Dendritic cell treated with granulocyte-macrophage colony-stimulating factor and Interleukin-4, amounts not matched to agents 40 ng/mL and 50 ng/mL, for 4 days (primary cell): Measurements from ENCODE around the gene ARHGAP18.

ENCODE experiments used
- H3K27ac Mint-ChIP-seq: one replicate; pipeline ENCODE4 v1.8.0; 2022; ENCODE audit warnings: mild to moderate bottlenecking, mixed read lengths
- H3K27me3 Mint-ChIP-seq: one replicate; pipeline ENCODE4 v1.8.0; 2022; ENCODE audit warnings: mild to moderate bottlenecking, mixed read lengths
- H3K36me3 Mint-ChIP-seq: one replicate; pipeline ENCODE4 v1.8.0; 2022; ENCODE audit warnings: low read depth, mixed read lengths
- H3K4me1 Mint-ChIP-seq: one replicate; pipeline ENCODE4 v1.8.0; 2022; ENCODE audit warnings: low read depth, mixed read lengths
- H3K4me3 Mint-ChIP-seq: one replicate; pipeline ENCODE4 v1.8.0; 2022; ENCODE audit warnings: mild to moderate bottlenecking, moderate library complexity, mixed read lengths
- H3K9me3 Mint-ChIP-seq: one replicate; pipeline ENCODE4 v1.8.0; 2022; ENCODE audit warnings: mixed read lengths
- intact Hi-C: fragments of 100-400 bp; cut with micrococcal nuclease; formaldehyde crosslinking; loops from one replicate; pipeline ENCODE4 v1.15.0; 2022

The ARHGAP18 gene

GRCh38 chr6:129740013-129740412 lies 30.0 kb upstream of the ARHGAP18 start:
- Mint-ChIP-seq H3K27ac (no peak overlapping the region), H3K9me3 (no peaks in the 10 kb centered on the region), H3K4me1 (no peaks in the 10 kb centered on the region), H3K4me3 (no peak overlapping the region), H3K27me3 (peaks cover 1% of the 10 kb centered on the region), H3K36me3 (no peaks in the 10 kb centered on the region)
- intact Hi-C loops: no loop called here

GRCh38 chr6:129736105-129736504 lies 26.1 kb upstream of the ARHGAP18 start:
- no peaks in the 10 kb centered on the region for H3K4me1 Mint-ChIP-seq
- no peaks in the 10 kb centered on the region for H3K9me3 Mint-ChIP-seq
- H3K27ac Mint-ChIP-seq: no peak overlapping the region
- no peaks in the 10 kb centered on the region for H3K36me3 Mint-ChIP-seq
- intact Hi-C loops: no loop called here
- peaks cover 1% of the 10 kb centered on the region for H3K27me3 Mint-ChIP-seq
- no peak overlapping the region for H3K4me3 Mint-ChIP-seq

- Mint-ChIP-seq H3K9me3 (no peaks in the 10 kb centered on the region), H3K27ac (no peak overlapping the region), H3K36me3 (no peaks in the 10 kb centered on the region), H3K27me3 (no peaks in the 10 kb centered on the region), H3K4me1 (peaks cover 6% of the 10 kb centered on the region), H3K4me3 (no peak overlapping the region)
- intact Hi-C loops: no loop called here
Measured at GRCh38 chr6:129733290-129733689, 23.3 kb upstream of the ARHGAP18 start.

- no peaks in the 10 kb centered on the region for H3K36me3 Mint-ChIP-seq
- H3K27me3 Mint-ChIP-seq: no peaks in the 10 kb centered on the region
- H3K9me3 Mint-ChIP-seq: no peaks in the 10 kb centered on the region
- no peak overlapping the region for H3K4me3 Mint-ChIP-seq
- intact Hi-C loops: no loop called here
- H3K4me1 Mint-ChIP-seq: peaks cover 6% of the 10 kb centered on the region
- H3K27ac Mint-ChIP-seq: no peak overlapping the region
Measured at GRCh38 chr6:129732542-129732941, 22.6 kb upstream of the ARHGAP18 start.

- intact Hi-C loops: no loop called here
- Mint-ChIP-seq H3K4me1 (peaks cover 6% of the 10 kb centered on the region), H3K4me3 (no peak overlapping the region), H3K27ac (no peak overlapping the region), H3K9me3 (no peaks in the 10 kb centered on the region), H3K36me3 (no peaks in the 10 kb centered on the region), H3K27me3 (no peaks in the 10 kb centered on the region)
Measured at GRCh38 chr6:129732034-129732433, 22.1 kb upstream of the ARHGAP18 start.

- H3K4me3 Mint-ChIP-seq: no peak overlapping the region
Measured at GRCh38 chr6:129731428-129731827, 21.5 kb upstream of the ARHGAP18 start.

GRCh38 chr6:129730477-129731165 lies 20.6 kb upstream of the ARHGAP18 start:
- H3K9me3 Mint-ChIP-seq: no peaks in the 10 kb centered on the region
- no peaks in the 10 kb centered on the region for H3K36me3 Mint-ChIP-seq
- peaks cover 13% of the 10 kb centered on the region for H3K4me1 Mint-ChIP-seq
- H3K27ac Mint-ChIP-seq: peak overlapping the region; percentile 50
- no peak overlapping the region for H3K4me3 Mint-ChIP-seq
- no peaks in the 10 kb centered on the region for H3K27me3 Mint-ChIP-seq
- intact Hi-C loops: no loop called here

More at GRCh38 chr6:129731428-129731827, 21.5 kb upstream of the ARHGAP18 start:
- intact Hi-C loops: no loop called here
- H3K9me3 Mint-ChIP-seq: no peaks in the 10 kb centered on the region
- peaks cover 6% of the 10 kb centered on the region for H3K4me1 Mint-ChIP-seq
- H3K36me3 Mint-ChIP-seq: no peaks in the 10 kb centered on the region
- H3K27me3 Mint-ChIP-seq: no peaks in the 10 kb centered on the region
- H3K27ac Mint-ChIP-seq: peak overlapping the region; percentile 50

- H3K9me3 Mint-ChIP-seq: no peaks in the 10 kb centered on the region
- no peak overlapping the region for H3K4me3 Mint-ChIP-seq
- intact Hi-C loops: no loop called here
- no peaks in the 10 kb centered on the region for H3K27me3 Mint-ChIP-seq
- no peak overlapping the region for H3K27ac Mint-ChIP-seq
- peaks cover 13% of the 10 kb centered on the region for H3K4me1 Mint-ChIP-seq
- no peaks in the 10 kb centered on the region for H3K36me3 Mint-ChIP-seq
Measured at GRCh38 chr6:129726650-129727049, 16.7 kb upstream of the ARHGAP18 start.

- intact Hi-C loops: no loop called here
- Mint-ChIP-seq H3K27me3 (no peaks in the 10 kb centered on the region), H3K4me1 (peaks cover 13% of the 10 kb centered on the region), H3K27ac (no peak overlapping the region), H3K36me3 (no peaks in the 10 kb centered on the region), H3K4me3 (no peak overlapping the region), H3K9me3 (no peaks in the 10 kb centered on the region)
Measured at GRCh38 chr6:129725341-129725740, 15.4 kb upstream of the ARHGAP18 start.

- H3K36me3 Mint-ChIP-seq: no peaks in the 10 kb centered on the region
- H3K4me1 Mint-ChIP-seq: no peaks in the 10 kb centered on the region
- no peaks in the 10 kb centered on the region for H3K27me3 Mint-ChIP-seq
- no peak overlapping the region for H3K4me3 Mint-ChIP-seq
- H3K9me3 Mint-ChIP-seq: no peaks in the 10 kb centered on the region
- intact Hi-C loops: no loop called here
- H3K27ac Mint-ChIP-seq: no peak overlapping the region
Measured at GRCh38 chr6:129719692-129720091, 9.7 kb upstream of the ARHGAP18 start.

- Mint-ChIP-seq H3K36me3 (no peaks in the 10 kb centered on the region), H3K9me3 (no peaks in the 10 kb centered on the region), H3K27me3 (no peaks in the 10 kb centered on the region), H3K27ac (no peak overlapping the region), H3K4me1 (peaks cover under 1% of the 10 kb centered on the region), H3K4me3 (no peak overlapping the region)
- intact Hi-C loops: no loop called here
Measured at GRCh38 chr6:129717277-129717676, 7.3 kb upstream of the ARHGAP18 start.

- no peaks in the 10 kb centered on the region for H3K9me3 Mint-ChIP-seq
- peaks cover 13% of the 10 kb centered on the region for H3K36me3 Mint-ChIP-seq
- no peak overlapping the region for H3K4me3 Mint-ChIP-seq
- peaks cover 22% of the 10 kb centered on the region for H3K4me1 Mint-ChIP-seq
- no peak overlapping the region for H3K27ac Mint-ChIP-seq
- no peaks in the 10 kb centered on the region for H3K27me3 Mint-ChIP-seq
- intact Hi-C loops: no loop called here
Measured at GRCh38 chr6:129713806-129714333, 3.9 kb upstream of the ARHGAP18 start.

GRCh38 chr6:129711271-129711631 lies 1.3 kb upstream of the ARHGAP18 start:
- Mint-ChIP-seq H3K27me3 (no peaks in the 10 kb centered on the region), H3K9me3 (no peaks in the 10 kb centered on the region), H3K4me3 (no peak overlapping the region), H3K36me3 (peaks cover 37% of the 10 kb centered on the region), H3K27ac (peak overlapping the region; percentile 35), H3K4me1 (peaks cover 29% of the 10 kb centered on the region)
- intact Hi-C loops: no loop called here

GRCh38 chr6:129710450-129711270 lies 683 bp upstream of the ARHGAP18 start:
- H3K27ac Mint-ChIP-seq: peak overlapping the region; percentile 87
- peaks cover 32% of the 10 kb centered on the region for H3K4me1 Mint-ChIP-seq
- peak overlapping the region; percentile 96 for H3K4me3 Mint-ChIP-seq
- intact Hi-C loops: loop anchor here (1.0 kb wide), 1 partner anchor 38 kb away; no protein-coding TSS in a partner anchor
- H3K36me3 Mint-ChIP-seq: peaks cover 43% of the 10 kb centered on the region
- H3K27me3 Mint-ChIP-seq: no peaks in the 10 kb centered on the region
- no peaks in the 10 kb centered on the region for H3K9me3 Mint-ChIP-seq
